Activated T-helper 17 cell treated with anti-CD3 and anti-CD28 coated beads, Interleukin-2, amount 50 U/mL, for 72 hours (primary cell): ENCODE measurements around the gene ARL14. TPM values are rescaled to one million over a fixed set of nuclear protein-coding genes. Genes with fewer than 3 reads are reported as not detected.
"Not testable (repeated sequence)": the region's sequence is repeated elsewhere in the genome, so short reads cannot be mapped to it uniquely, and the experiment has no call there.

Experiments
- ATAC-seq: fragments of 150-1000 bp; cut with Tn5 transposase; replicated peaks from 2 replicates; pipeline ENCODE4 v1.10.0; 2021; ENCODE audit warnings: mild to moderate bottlenecking, moderate library complexity
- H3K27ac Mint-ChIP-seq: one replicate; pipeline ENCODE4 v1.8.0; 2022; ENCODE audit warnings: mixed read lengths
- H3K27me3 Mint-ChIP-seq: one replicate; pipeline ENCODE4 v1.8.0; 2022; ENCODE audit warnings: mixed read lengths
- H3K36me3 Mint-ChIP-seq: one replicate; pipeline ENCODE4 v1.8.0; 2022; ENCODE audit warnings: low read depth, mild to moderate bottlenecking, mixed read lengths
- H3K4me1 Mint-ChIP-seq: one replicate; pipeline ENCODE4 v1.8.0; 2022; ENCODE audit warnings: mixed read lengths
- H3K4me3 Mint-ChIP-seq: one replicate; pipeline ENCODE4 v1.8.0; 2022; ENCODE audit warnings: mild to moderate bottlenecking, mixed read lengths
- H3K9me3 Mint-ChIP-seq: one replicate; pipeline ENCODE4 v1.8.0; 2022; ENCODE audit warnings: mixed read lengths
- total RNA-seq, 2 donors: library from RNA; stranded (reverse); gene quantifications; one replicate each; pipeline ENCODE4 v1.2.3, GENCODE V29; 2022

Gene ARL14
- total RNA-seq, 2 donors from 2014 or later = not detected

DNA sequence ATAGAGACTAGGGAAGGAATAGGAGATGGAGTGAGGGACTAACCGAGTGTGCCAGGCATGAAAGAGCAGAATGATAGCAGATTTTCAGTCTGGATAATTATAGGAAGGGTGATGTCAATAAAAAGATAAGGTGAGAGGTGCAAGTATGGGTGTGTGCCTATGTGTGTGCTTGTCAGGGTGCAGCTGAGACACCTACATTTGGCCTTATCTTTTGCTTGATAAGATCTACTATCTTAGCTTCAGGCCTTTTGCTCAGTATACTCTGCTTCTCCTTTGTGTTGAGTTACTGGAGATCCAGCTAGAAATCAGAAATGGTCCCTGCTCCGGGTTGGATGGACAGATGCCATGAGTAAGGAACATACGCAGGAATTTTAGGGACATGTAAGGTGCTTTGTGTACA, 17.4 kb downstream of the ARL14 start:
- H3K4me3 Mint-ChIP-seq = no peak overlapping the region
- ATAC-seq = no peak
- no peaks in the 10 kb centered on the region for H3K27me3 Mint-ChIP-seq
- peaks cover 11% of the 10 kb centered on the region for H3K4me1 Mint-ChIP-seq
- no peaks in the 10 kb centered on the region for H3K36me3 Mint-ChIP-seq
- no peaks in the 10 kb centered on the region for H3K9me3 Mint-ChIP-seq
- no peak overlapping the region for H3K27ac Mint-ChIP-seq

GRCh38 chr3:160695003-160695402, 18.0 kb downstream of the ARL14 start:
- Mint-ChIP-seq H3K36me3 (no peaks in the 10 kb centered on the region), H3K4me1 (peaks cover 11% of the 10 kb centered on the region), H3K27me3 (peaks cover under 1% of the 10 kb centered on the region), H3K27ac (no peak overlapping the region), H3K4me3 (no peak overlapping the region), H3K9me3 (no peaks in the 10 kb centered on the region)
- ATAC-seq = no peak

GRCh38 chr3:160695915-160696327, 19.0 kb downstream of the ARL14 start:
- peaks cover 11% of the 10 kb centered on the region for H3K4me1 Mint-ChIP-seq
- no peak overlapping the region for H3K4me3 Mint-ChIP-seq
- H3K27me3 Mint-ChIP-seq = peaks cover 8% of the 10 kb centered on the region
- H3K36me3 Mint-ChIP-seq = no peaks in the 10 kb centered on the region
- no peak for ATAC-seq
- no peaks in the 10 kb centered on the region for H3K9me3 Mint-ChIP-seq
- H3K27ac Mint-ChIP-seq = no peak overlapping the region

DNA sequence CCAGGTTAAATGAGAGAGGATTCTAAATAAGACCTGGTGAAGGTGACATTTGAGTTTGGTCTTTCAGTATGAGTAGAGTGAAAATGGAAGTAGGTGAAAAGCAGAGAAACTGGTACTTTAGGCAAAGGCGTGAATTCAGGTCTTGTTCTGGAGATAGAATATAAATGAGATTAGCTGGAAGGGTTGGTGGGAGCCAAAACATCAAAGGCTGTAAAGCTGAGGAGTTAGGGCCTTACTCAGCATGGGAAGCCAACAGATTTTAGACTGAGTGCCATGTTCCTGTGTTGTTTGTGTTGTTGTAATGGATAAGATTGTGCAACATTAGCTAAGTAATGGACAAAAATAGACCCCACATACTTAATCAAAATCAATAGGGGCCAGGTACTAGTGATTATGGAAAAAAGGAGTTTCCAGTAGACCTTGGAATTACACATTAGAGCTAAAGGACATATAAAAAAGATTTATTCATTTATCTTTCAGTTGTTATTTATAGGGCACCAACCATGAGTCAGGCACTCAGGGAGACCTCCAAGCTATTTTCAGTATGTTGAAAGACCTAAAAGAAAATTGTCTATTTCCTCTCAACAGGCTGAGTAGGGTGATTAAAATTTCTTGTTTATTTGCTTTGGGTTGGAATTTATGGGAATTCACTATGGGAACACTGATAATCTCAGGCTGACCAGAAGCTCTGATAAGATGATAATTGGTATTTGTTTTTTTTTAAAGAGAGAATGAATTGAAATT, 20.8 kb downstream of the ARL14 start:
- ATAC-seq = peak; percentile 65

GRCh38 chr3:160698599-160699195, 21.7 kb downstream of the ARL14 start:
- Mint-ChIP-seq H3K4me1 (peaks cover 5% of the 10 kb centered on the region), H3K9me3 (no peaks in the 10 kb centered on the region), H3K27me3 (peaks cover 8% of the 10 kb centered on the region), H3K27ac (no peak overlapping the region), H3K36me3 (no peaks in the 10 kb centered on the region), H3K4me3 (no peak overlapping the region)
- no peak for ATAC-seq

More for the DNA sequence above, 20.8 kb downstream of the ARL14 start:
- H3K4me3 Mint-ChIP-seq = no peak overlapping the region
- H3K36me3 Mint-ChIP-seq = no peaks in the 10 kb centered on the region
- peaks cover 8% of the 10 kb centered on the region for H3K27me3 Mint-ChIP-seq
- no peaks in the 10 kb centered on the region for H3K9me3 Mint-ChIP-seq
- H3K4me1 Mint-ChIP-seq = peaks cover 6% of the 10 kb centered on the region
- H3K27ac Mint-ChIP-seq = no peak overlapping the region

DNA sequence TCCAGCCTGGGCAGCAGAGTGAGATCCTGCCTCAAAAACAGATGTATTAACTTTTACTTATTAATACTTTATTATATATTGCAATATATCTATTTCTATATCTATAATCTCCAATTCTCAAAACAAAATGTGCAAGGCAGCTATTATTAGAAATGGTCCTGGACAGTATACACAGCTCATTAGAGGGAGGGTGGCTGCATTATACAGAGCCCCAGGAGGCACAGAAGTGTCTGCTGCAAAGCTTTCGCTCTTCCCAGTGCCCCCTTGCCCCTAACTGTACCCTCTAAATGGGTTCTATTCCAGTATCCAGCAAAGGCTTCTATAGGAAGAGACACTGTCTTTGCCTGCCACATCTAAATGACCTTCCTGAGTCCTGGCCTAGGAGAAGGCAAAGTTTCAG, 24.5 kb downstream of the ARL14 start:
- Mint-ChIP-seq H3K27ac (no peak overlapping the region), H3K4me3 (no peak overlapping the region), H3K36me3 (no peaks in the 10 kb centered on the region), H3K27me3 (peaks cover 21% of the 10 kb centered on the region), H3K9me3 (no peaks in the 10 kb centered on the region), H3K4me1 (peaks cover 5% of the 10 kb centered on the region)
- no peak for ATAC-seq

DNA sequence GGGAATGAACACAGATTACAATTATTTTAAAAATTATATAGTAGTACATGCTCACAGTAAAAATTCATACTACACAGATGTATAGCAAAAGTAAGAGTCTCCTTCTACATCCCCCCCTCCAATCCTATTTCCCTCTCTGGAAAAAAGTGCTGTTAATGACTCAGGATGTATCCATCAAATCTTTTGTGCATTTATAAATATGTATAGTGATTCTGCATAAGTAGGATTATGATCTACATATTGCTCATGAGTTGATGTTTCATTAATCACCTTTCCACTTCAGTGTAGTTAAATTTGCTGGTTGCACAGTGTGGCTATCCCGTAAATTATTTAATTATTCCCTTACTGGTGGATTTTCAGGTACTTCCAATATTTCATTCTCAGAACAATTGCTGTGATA, 25.3 kb downstream of the ARL14 start:
- Mint-ChIP-seq H3K36me3 (no peaks in the 10 kb centered on the region), H3K4me3 (no peak overlapping the region), H3K4me1 (peaks cover 5% of the 10 kb centered on the region), H3K27me3 (peaks cover 27% of the 10 kb centered on the region), H3K27ac (no peak overlapping the region), H3K9me3 (no peaks in the 10 kb centered on the region)
- ATAC-seq = no peak

DNA sequence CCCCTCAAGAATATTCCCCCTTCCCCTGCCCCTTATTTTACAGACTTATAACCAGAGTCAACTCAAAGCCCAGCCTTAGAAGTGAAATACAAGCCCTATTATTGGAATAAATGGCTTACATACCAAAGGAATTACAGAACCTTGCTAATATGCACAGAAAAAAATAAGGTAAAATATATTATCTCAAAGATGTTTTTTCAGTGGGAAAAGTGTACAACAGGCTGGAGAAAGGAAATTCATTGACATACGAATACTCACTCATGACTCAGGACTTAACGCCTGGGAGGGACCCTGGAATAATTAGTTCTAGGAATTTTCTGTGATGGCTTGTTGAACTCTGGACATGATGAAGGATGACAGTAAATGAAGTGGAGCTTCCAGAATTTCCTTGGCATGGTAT, 27.0 kb downstream of the ARL14 start:
- no peak overlapping the region for H3K27ac Mint-ChIP-seq
- H3K9me3 Mint-ChIP-seq = no peaks in the 10 kb centered on the region
- H3K4me1 Mint-ChIP-seq = no peaks in the 10 kb centered on the region
- no peaks in the 10 kb centered on the region for H3K36me3 Mint-ChIP-seq
- H3K4me3 Mint-ChIP-seq = no peak overlapping the region
- no peak for ATAC-seq
- H3K27me3 Mint-ChIP-seq = peaks cover 40% of the 10 kb centered on the region

DNA sequence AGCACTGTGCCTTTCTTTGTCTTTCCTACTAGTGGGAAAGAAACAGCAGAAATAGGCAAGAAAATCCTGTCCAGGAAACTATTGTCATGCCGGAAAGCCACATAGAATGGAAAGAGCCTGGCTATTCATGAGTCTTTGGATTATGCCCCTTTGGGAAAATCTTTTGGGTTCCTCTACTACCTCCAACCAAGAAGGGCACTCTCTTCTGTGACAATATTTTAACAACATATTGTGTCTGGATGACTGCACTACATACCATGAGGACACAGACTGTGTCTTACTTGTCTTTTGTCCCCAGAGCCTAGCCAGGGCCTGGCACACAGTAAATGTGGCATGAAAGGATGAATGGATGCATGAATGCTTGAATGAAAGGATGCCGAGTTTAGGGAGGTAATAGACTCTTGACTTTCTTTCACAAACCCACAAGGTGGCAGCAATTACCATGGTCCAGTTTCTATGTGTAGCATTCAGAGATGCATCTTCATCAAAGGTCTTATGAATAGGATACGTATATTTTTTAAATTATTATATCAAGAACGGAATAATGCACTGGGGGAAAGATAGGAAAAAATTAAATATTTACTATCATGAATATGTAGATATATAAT, 30.3 kb downstream of the ARL14 start:
- peak; percentile 56 for ATAC-seq
- Mint-ChIP-seq H3K27ac (no peak overlapping the region), H3K27me3 (peaks cover 39% of the 10 kb centered on the region), H3K36me3 (no peaks in the 10 kb centered on the region), H3K4me3 (no peak overlapping the region), H3K9me3 (no peaks in the 10 kb centered on the region), H3K4me1 (no peaks in the 10 kb centered on the region)

GRCh38 chr3:160709477-160710182, 32.7 kb downstream of the ARL14 start:
- no peak overlapping the region for H3K4me3 Mint-ChIP-seq
- H3K9me3 Mint-ChIP-seq = no peaks in the 10 kb centered on the region
- no peaks in the 10 kb centered on the region for H3K4me1 Mint-ChIP-seq
- ATAC-seq = no peak
- no peak overlapping the region for H3K27ac Mint-ChIP-seq
- peaks cover 44% of the 10 kb centered on the region for H3K27me3 Mint-ChIP-seq
- H3K36me3 Mint-ChIP-seq = no peaks in the 10 kb centered on the region

- not testable (repeated sequence) for H3K9me3 Mint-ChIP-seq, ATAC-seq, H3K4me1 Mint-ChIP-seq, H3K4me3 Mint-ChIP-seq, H3K27ac Mint-ChIP-seq, H3K36me3 Mint-ChIP-seq
- peaks cover 24% of the 10 kb centered on the region for H3K27me3 Mint-ChIP-seq
Observed at GRCh38 chr3:160713144-160713543, 36.2 kb downstream of the ARL14 start.

DNA sequence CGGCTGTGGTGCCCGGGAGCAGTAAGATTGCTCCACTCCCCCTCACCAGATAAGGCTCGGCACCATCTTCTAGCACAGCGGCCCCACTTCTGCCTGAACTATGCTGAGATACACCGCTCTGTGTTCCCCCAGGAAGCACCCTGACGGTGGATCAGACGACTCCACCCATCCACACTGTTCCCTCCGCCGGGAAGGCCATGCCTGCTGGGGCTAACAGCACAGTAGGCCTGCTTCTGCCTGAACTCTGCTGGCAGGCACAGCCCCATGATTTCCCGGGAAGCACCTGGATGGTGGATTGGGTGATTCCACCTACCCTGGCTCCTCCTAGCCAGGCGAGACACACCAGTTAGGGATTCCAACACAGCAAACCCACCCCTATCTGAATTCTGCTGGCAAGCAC, 42.8 kb downstream of the ARL14 start:
- Mint-ChIP-seq H3K4me1 (no peaks in the 10 kb centered on the region), H3K9me3 (no peaks in the 10 kb centered on the region), H3K36me3 (no peaks in the 10 kb centered on the region), H3K4me3 (no peak overlapping the region), H3K27me3 (peaks cover 20% of the 10 kb centered on the region), H3K27ac (no peak overlapping the region)
- no peak for ATAC-seq

DNA sequence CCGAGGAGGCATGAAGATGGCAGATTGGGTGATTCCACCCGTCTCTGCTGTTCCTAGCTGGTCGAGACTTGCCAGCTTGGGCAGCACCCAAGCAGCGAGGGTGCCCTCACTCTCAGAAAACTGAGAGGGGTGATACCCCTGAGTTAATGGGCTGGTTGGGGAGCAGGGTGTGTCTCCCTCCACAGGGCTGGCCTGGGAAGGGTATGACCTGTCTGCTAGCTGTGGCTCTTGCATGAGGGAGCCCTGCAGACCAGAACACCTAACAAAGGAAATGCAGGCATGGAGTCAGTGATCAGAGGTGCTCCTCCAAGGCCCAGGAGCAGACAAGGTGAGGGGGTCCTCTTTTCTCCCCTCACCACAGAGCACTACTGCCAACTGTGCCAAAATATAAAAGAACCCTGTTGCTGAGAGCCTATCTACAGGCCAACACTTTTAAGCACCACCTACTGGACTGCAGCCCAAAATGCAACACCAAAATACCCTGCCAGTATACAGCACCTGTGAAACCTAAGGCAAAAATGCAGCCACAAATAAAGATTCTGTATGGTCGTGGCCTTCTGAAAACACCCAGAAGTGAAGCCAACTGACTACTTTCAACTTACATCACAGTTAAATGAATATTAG, 43.3 kb downstream of the ARL14 start:
- H3K9me3 Mint-ChIP-seq = no peaks in the 10 kb centered on the region
- no peak for ATAC-seq
- H3K27me3 Mint-ChIP-seq = peaks cover 19% of the 10 kb centered on the region

GRCh38 chr3:160722331-160722730, 45.4 kb downstream of the ARL14 start:
- H3K4me1 Mint-ChIP-seq = no peaks in the 10 kb centered on the region
- H3K4me3 Mint-ChIP-seq = no peak overlapping the region
- no peaks in the 10 kb centered on the region for H3K9me3 Mint-ChIP-seq
- no peaks in the 10 kb centered on the region for H3K36me3 Mint-ChIP-seq
- H3K27me3 Mint-ChIP-seq = peaks cover 17% of the 10 kb centered on the region
- no peak overlapping the region for H3K27ac Mint-ChIP-seq
- ATAC-seq = no peak

More for the DNA sequence above, 43.3 kb downstream of the ARL14 start:
- no peak overlapping the region for H3K4me3 Mint-ChIP-seq
- no peaks in the 10 kb centered on the region for H3K36me3 Mint-ChIP-seq
- no peak overlapping the region for H3K27ac Mint-ChIP-seq
- no peaks in the 10 kb centered on the region for H3K4me1 Mint-ChIP-seq
